Gastroesophageal sphincter (tissue), 4 donors: ENCODE measurements around the gene TBC1D13. TPM values are rescaled to one million over a fixed set of nuclear protein-coding genes. Genes with fewer than 3 reads are reported as not detected.

Source experiments
- ATAC-seq: fragments of 150-250 bp; one replicate; pipeline ENCODE4 v1.9.1; 2016; ENCODE audit warnings: mild to moderate bottlenecking, moderate library complexity
- H3K27ac ChIP-seq, 4 donors: fragments of 200-600 bp; sonication (generic) in 3 of 4; 1 replicate in 3 of 4; 2 replicates in 1 of 4; pipeline ENCODE4 v1.5.1; 2016 to 2019
- H3K27me3 ChIP-seq: fragments of 200-600 bp; sonication (generic); one replicate; pipeline ENCODE4 v1.5.1; 2019
- H3K36me3 ChIP-seq, 2 donors: fragments of 200-600 bp; sonication (generic); one replicate each; pipeline ENCODE4 v1.5.1; 2019; ENCODE audit warnings: control low read depth in 1 of 2
- H3K4me1 ChIP-seq, 3 donors: fragments of 200-600 bp; sonication (generic); 1 replicate in 2 of 3; 2 replicates in 1 of 3; pipeline ENCODE4 v1.5.1; 2016 to 2019; ENCODE audit warnings: control low read depth in 2 of 3
- H3K4me3 ChIP-seq, 2 donors: fragments of 200-600 bp; sonication (generic); one replicate each; pipeline ENCODE4 v1.5.1; 2019; ENCODE audit warnings: mild to moderate bottlenecking in 1 of 2, moderate library complexity in 1 of 2
- H3K9me3 ChIP-seq, 3 donors: fragments of 200-600 bp; sonication (generic); one replicate each; pipeline ENCODE4 v1.5.1; 2017 to 2019; ENCODE audit warnings: control low read depth in 2 of 3
- EP300 ChIP-seq: sonication (generic); formaldehyde crosslinking; IDR thresholded peaks from one replicate; pipeline ENCODE4 v1.6.1; 2017; ENCODE audit warnings: antibody characterized with exemption, mild to moderate bottlenecking
- POLR2A ChIP-seq, 2 donors: fragments of 450-650 bp; IDR thresholded peaks; one replicate each; pipeline ENCODE4 v1.6.1; 2017; ENCODE audit warnings: antibody characterized with exemption in 2 of 2, mild to moderate bottlenecking in 2 of 2, moderate library complexity in 1 of 2
- POLR2AphosphoS5 ChIP-seq: sonication (generic); formaldehyde crosslinking; IDR thresholded peaks from one replicate; pipeline ENCODE4 v1.6.1; 2017; ENCODE audit warnings: antibody characterized with exemption
- WGBS, 2 donors: methylation state at CpG; one replicate each; pipeline ENCODE4 v1.1.5; 2018; ENCODE audit warnings: low coverage in 1 of 2; 5-methylcytosine and 5-hydroxymethylcytosine counted together
- total RNA-seq, 4 donors: library from RNA; depleted of rRNA; stranded (reverse); fragments of >200 nt; gene quantifications; one replicate each; pipeline ENCODE4 v1.1.0, GENCODE V29; 2016
- TF ChIP-seq, protein P1 (sequence below), 4 experiments: fragments of 200-600 bp in 2 of 4; fragments of 450-650 bp in 2 of 4; sonication (generic) in 1 of 4; IDR thresholded peaks; one replicate each; pipeline ENCODE4 v1.5.1; 2017 to 2019; ENCODE audit warnings: antibody characterized with exemption in 4 of 4, mild to moderate bottlenecking in 2 of 4, moderate library complexity in 2 of 4

TBC1D13 gene
- total RNA-seq, 4 donors from 2014 or later: 13.2 to 40.9 (median 17.7) TPM

DNA sequence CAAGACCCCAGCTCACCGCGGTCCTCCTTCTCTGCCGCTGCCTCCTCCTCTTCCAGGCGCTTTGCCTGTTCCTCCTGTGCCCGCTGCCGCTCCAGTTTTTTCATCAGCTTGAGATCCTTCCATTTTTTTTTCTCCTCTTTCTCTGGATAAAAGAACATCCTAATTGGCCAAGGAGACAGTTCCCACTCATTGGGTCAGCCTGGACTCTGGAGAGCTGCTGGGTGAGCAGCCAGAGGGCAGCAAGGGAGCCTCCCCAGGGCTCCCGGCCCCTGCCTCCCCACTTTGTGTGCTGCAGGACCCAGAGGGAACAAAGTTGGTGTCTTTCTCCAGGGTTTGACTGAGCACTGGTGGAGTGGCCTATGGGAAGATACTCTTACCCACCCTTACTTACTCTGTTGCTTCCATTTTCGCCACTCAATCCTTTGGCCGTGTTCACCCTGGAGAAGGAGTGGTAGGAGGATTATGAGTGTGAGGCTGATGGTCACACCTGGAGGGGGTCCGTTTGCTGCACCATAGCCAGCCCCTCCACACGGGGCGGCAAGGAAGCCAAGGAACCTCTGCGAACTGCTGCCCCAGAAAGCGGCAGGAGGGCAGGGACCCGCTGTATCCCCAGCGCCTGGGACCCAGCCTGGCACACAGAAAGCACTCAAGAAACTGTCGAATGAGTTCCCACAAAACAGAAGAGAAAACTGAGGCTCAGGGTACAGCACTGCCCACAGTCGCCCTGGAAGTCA, 41.8 kb downstream of the TBC1D13 start:
- Histone ChIP-seq H3K4me1 (peaks cover 0 to 26% (median 4%) of the 10 kb centered on the region in 3 donors), H3K9me3 (no peaks in the 10 kb centered on the region), H3K27ac (peak overlapping the region; percentile 26 to 90 (median 80)), H3K27me3 (no peaks in the 10 kb centered on the region), H3K4me3 (peak overlapping the region; percentile 55 to 89), H3K36me3 (peaks cover 0 to 53% of the 10 kb centered on the region in 2 donors)
- no peak for ATAC-seq
- WGBS, 2 donors: 32 to 78% methylated on average over 7 of the region's 18 CpGs
- TF ChIP-seq POLR2AphosphoS5 (no peak), EP300 (no peak), POLR2A (IDR thresholded peaks at IDR 0.05) (no peak)
- TF ChIP-seq, protein P1, sequence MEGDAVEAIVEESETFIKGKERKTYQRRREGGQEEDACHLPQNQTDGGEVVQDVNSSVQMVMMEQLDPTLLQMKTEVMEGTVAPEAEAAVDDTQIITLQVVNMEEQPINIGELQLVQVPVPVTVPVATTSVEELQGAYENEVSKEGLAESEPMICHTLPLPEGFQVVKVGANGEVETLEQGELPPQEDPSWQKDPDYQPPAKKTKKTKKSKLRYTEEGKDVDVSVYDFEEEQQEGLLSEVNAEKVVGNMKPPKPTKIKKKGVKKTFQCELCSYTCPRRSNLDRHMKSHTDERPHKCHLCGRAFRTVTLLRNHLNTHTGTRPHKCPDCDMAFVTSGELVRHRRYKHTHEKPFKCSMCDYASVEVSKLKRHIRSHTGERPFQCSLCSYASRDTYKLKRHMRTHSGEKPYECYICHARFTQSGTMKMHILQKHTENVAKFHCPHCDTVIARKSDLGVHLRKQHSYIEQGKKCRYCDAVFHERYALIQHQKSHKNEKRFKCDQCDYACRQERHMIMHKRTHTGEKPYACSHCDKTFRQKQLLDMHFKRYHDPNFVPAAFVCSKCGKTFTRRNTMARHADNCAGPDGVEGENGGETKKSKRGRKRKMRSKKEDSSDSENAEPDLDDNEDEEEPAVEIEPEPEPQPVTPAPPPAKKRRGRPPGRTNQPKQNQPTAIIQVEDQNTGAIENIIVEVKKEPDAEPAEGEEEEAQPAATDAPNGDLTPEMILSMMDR (IDR thresholded peaks at IDR 0.05): no peak

DNA sequence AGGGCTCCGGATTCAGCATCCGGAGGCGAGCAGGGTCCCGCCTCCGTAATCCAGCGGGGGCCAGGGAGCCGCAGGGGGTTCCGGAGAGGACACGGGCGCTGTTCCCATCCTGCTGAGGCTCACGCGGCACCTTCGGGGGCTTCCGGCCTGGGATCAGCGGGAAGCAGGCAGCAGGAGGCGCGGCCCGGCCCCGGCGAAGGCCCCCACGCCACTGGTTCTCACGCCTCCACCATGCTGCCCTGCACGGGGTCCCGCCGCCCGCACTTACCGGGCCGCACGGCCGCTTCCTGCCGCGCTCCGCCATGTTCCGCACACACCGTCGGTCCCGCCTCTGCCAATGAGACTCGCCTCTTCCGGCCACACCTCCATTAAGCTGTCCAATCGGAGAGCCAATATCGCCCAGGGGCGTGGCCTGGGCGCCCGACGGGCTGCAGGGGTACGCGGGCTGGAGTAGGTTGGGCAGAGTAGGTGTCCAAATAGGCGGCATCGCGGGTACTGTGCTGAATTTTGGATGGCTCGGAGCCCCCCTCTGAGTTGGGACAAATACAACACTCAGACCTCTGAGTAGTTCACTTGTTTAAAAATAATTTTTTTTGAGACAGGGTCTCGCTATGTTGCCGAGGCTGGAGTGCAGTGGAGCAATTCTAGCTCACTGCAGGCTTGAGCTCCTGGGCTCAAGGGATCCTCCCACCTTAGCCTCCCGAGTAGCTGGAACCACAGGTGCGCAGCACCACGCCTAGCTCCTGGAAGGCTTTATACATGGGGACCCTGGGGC, 42.6 kb downstream of the TBC1D13 start, which contains the start of gene SPOUT1:
TSS of gene SPOUT1 (minus strand) at position 318 of the 775 bp plus-strand sequence. CDS start at position 304, 14 bp downstream.
- H3K4me3 ChIP-seq: peak within 1 kb of the TSS; percentile 55 to 89
- no peaks in the 10 kb centered on the region for H3K27me3 ChIP-seq
- peaks cover 0 to 49% of the 10 kb centered on the region in 2 donors for H3K36me3 ChIP-seq
- H3K9me3 ChIP-seq: no peaks in the 10 kb centered on the region
- H3K27ac ChIP-seq: peak within 1 kb of the TSS; percentile 26 to 90 (median 80)
- H3K4me1 ChIP-seq: peaks cover 0 to 26% (median 4%) of the 10 kb centered on the region in 3 donors
- peak; percentile 100 for ATAC-seq
- TF ChIP-seq EP300 (no peak), POLR2AphosphoS5 (peak; percentile 83), POLR2A (IDR thresholded peaks at IDR 0.05) (peak; percentile 56 to 63)
- TF ChIP-seq, protein P1 (IDR thresholded peaks at IDR 0.05): peak in 1 of 4 experiments; percentile 19
- WGBS, 2 donors: 1 to 2% methylated on average over 13 to 14 of the region's 56 CpGs

DNA sequence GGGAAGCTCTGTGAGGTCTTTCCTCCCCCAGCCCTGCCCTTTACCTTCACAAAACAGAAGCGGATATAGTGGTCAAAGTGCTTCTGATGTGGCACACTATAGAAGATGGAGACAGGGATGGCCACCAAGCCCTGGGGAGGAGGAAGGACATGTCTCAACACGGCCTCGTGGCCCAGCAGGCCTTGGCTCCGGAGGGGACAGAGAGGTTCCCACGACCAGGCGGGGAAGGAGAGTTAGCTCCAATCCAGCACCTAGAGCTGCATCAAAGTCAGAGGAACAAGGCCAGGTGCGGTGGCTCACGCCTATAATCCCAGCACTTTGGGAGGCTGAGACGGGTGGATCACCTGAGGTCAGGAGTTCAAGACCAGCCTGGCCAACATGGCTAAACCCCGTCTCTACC, 46.6 kb downstream of the TBC1D13 start:
- Histone ChIP-seq H3K4me1 (peaks cover 0 to 14% (median 4%) of the 10 kb centered on the region in 3 donors), H3K4me3 (no peak overlapping the region), H3K9me3 (no peaks in the 10 kb centered on the region), H3K27me3 (no peaks in the 10 kb centered on the region), H3K27ac (no peak overlapping the region), H3K36me3 (peaks cover 0 to 41% of the 10 kb centered on the region in 2 donors)
- no peak for TF ChIP-seq POLR2A (IDR thresholded peaks at IDR 0.05)
- WGBS, 2 donors: 89% methylated on average over 8 of the region's 10 CpGs; no CpG with 5 or more reads in 1 of the 2 donors
- ATAC-seq: no peak

DNA sequence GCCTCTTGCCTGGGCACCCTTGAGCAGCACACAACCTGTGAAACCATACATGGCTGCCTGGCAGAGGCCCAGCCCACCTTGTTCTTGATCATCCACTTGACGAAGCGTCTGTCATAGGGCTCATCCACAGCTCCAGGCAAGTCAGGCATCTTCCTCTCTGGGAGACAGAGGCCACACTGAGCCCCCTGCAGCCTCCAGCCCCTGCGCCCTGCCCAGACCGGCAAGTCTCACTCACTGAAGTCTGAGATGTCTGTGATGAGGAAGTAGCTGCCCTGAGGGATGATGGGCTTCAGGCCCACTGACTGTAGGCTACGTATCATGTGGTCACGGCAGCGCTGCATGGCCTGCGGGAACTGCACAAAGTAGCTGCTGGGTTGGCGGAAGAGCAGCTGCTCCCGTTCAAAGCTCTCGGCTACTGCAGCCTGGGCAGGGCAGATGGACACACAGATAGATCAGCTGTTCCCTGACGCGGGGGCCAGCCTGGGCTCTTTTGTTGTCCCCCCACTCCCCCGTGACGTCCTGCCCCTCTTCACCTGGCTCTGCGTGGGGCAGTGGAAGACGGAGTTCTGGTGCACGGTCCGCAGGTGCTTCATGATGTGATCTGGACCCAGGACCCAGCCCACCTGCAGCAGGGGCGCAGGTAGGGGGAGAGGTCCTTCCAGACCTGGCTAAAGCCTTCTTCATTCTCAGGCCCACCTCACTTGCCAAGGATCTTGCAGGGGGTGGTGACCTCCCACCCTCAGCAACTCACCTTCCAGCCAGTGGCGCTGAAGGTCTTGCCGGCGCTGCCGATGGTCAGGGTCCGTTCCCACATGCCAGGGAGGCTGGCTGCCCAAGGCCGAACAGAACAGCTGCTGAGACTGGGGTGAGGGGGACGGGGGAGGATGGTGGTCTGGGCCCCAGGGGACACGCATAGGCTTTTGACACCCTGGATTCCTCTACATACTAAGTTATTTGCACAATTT, 48.5 kb downstream of the TBC1D13 start:
- TF ChIP-seq POLR2AphosphoS5 (no peak), EP300 (no peak), POLR2A (IDR thresholded peaks at IDR 0.05) (no peak)
- TF ChIP-seq, protein P1 (IDR thresholded peaks at IDR 0.05): no peak
- Histone ChIP-seq H3K4me3 (no peak overlapping the region), H3K4me1 (no peaks in the 10 kb centered on the region), H3K27ac (no peak overlapping the region), H3K36me3 (peaks cover 0 to 49% of the 10 kb centered on the region in 2 donors), H3K9me3 (no peaks in the 10 kb centered on the region), H3K27me3 (no peaks in the 10 kb centered on the region)
- WGBS, 2 donors: 60 to 94% methylated on average over 1 to 5 of the region's 28 CpGs
- ATAC-seq: no peak
